Stimulated activated naive CD8-positive, alpha-beta T cell treated with anti-CD3 and anti-CD28 coated beads, Interleukin-15, Interleukin-2, amounts not matched to agents 100 ng/mL and 50 ng/mL, for 24 hours (primary cell): ENCODE data around the gene MGAT5B.

ENCODE experiments used
- H3K27ac Mint-ChIP-seq: one replicate; pipeline ENCODE4 v1.8.0; 2021; ENCODE audit warnings: mild to moderate bottlenecking, mixed read lengths
- H3K27me3 Mint-ChIP-seq: one replicate; pipeline ENCODE4 v1.8.0; 2021; ENCODE audit warnings: mixed read lengths
- H3K36me3 Mint-ChIP-seq: one replicate; pipeline ENCODE4 v1.8.0; 2021; ENCODE audit warnings: low read depth, mixed read lengths
- H3K4me1 Mint-ChIP-seq: one replicate; pipeline ENCODE4 v1.8.0; 2021; ENCODE audit warnings: low read depth, mixed read lengths
- H3K4me3 Mint-ChIP-seq: one replicate; pipeline ENCODE4 v1.8.0; 2021; ENCODE audit warnings: mild to moderate bottlenecking, mixed read lengths
- H3K9me3 Mint-ChIP-seq: one replicate; pipeline ENCODE4 v1.8.0; 2021; ENCODE audit warnings: mixed read lengths

The MGAT5B gene

DNA sequence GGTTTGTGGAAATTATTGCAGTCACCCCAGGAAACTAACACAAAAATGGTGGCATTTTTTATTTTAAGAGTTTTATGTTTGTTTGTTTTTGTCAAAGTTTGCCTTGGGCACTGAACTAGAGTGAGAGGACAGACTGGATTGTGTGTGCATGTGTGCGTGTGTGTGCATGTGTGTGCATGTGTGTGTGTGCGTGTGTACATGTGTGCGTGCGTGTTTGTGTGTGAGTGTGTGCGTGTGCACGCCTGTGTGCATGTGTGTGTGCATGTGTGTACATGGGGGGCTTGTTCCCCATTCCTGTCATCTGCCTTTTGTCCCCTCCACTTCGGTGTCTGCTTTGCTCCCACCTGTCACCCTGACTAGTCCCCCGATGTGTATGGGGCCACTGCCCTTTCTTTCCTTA, 32.5 kb downstream of the MGAT5B start:
- no peaks in the 10 kb centered on the region for H3K27me3 Mint-ChIP-seq

DNA sequence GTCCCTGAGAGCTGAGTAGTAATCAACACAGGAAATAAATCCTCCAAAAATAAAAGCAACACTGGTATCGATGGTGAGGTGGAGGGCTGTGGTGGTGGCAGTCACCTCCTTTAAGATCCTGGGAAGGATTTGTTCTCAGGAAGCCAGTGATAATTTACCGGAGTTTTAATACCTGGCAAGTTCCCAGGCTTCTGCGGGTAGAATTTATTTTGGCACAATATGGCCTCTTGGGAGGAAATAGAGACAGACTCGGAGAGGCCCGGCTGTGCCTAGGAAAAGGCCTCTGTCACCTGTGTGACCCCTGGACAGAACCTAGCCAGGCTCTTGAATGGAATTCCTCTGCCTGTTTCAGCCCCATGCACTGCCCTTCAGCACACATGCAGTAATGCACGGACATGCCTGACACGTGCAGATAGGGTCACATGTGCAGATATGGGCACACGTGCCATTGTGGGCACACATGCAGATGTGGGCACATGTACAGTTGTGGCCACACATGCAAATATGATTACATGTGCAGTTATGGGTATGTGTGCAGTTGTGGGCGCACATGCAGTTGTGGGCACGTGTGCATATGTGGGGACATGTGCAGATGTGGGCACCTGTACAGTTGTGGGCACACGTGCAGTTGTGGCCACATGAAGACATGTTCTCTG, 33.5 kb downstream of the MGAT5B start:
- no peaks in the 10 kb centered on the region for H3K4me1 Mint-ChIP-seq
- no peak overlapping the region for H3K27ac Mint-ChIP-seq
- H3K36me3 Mint-ChIP-seq, result no peaks in the 10 kb centered on the region
- H3K9me3 Mint-ChIP-seq, result no peaks in the 10 kb centered on the region
- no peak overlapping the region for H3K4me3 Mint-ChIP-seq
- no peaks in the 10 kb centered on the region for H3K27me3 Mint-ChIP-seq

More for the DNA sequence above, 32.5 kb downstream of the MGAT5B start:
- H3K27ac Mint-ChIP-seq, result no peak overlapping the region
- no peaks in the 10 kb centered on the region for H3K9me3 Mint-ChIP-seq
- H3K4me1 Mint-ChIP-seq, result no peaks in the 10 kb centered on the region
- H3K4me3 Mint-ChIP-seq, result no peak overlapping the region
- H3K36me3 Mint-ChIP-seq, result no peaks in the 10 kb centered on the region

DNA sequence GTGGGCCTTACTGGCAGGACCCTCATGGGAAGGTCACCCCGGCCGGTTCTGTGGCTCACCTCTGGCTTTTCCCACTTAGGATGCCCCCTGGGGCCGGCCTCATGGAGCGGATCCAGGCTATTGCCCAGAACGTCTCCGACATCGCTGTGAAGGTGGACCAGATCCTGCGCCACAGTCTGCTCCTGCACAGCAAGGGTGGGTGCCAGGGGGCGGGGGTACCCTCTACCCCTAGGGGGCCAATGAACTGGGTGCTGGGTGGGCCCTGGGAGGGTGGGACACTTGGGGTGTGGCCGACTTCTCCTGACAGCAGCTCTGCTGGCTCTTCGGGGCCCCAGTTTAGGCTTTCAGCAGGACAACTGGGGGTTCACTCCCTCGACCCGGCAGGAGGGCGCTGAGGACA, 34.3 kb downstream of the MGAT5B start:
- no peaks in the 10 kb centered on the region for H3K27me3 Mint-ChIP-seq
- H3K4me1 Mint-ChIP-seq, result no peaks in the 10 kb centered on the region
- no peak overlapping the region for H3K27ac Mint-ChIP-seq
- no peak overlapping the region for H3K4me3 Mint-ChIP-seq
- H3K9me3 Mint-ChIP-seq, result peaks cover under 1% of the 10 kb centered on the region
- no peaks in the 10 kb centered on the region for H3K36me3 Mint-ChIP-seq

DNA sequence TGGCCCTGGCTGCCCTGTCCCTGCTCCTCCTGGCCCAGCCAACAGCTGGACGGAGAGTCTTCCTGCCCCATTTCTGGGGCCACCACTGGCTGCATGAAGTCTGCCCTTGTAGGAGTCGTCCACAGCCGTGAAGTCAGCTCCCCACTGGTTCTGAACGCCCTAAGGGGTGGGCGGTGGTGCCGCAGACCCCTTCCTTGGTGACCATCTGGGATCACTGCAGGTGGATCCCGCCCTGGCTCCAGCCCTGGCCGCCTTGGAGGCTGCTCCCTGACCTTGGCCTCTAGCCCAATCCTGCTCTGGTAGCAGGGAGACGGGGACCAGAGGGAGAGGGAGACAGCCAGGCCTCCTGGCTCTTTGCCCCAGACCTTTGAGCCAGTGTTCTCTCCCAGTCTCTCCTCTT, 35.4 kb downstream of the MGAT5B start:
- no peaks in the 10 kb centered on the region for H3K4me1 Mint-ChIP-seq
- no peaks in the 10 kb centered on the region for H3K27me3 Mint-ChIP-seq
- H3K27ac Mint-ChIP-seq, result no peak overlapping the region
- H3K9me3 Mint-ChIP-seq, result peaks cover 4% of the 10 kb centered on the region
- H3K4me3 Mint-ChIP-seq, result no peak overlapping the region
- H3K36me3 Mint-ChIP-seq, result no peaks in the 10 kb centered on the region

DNA sequence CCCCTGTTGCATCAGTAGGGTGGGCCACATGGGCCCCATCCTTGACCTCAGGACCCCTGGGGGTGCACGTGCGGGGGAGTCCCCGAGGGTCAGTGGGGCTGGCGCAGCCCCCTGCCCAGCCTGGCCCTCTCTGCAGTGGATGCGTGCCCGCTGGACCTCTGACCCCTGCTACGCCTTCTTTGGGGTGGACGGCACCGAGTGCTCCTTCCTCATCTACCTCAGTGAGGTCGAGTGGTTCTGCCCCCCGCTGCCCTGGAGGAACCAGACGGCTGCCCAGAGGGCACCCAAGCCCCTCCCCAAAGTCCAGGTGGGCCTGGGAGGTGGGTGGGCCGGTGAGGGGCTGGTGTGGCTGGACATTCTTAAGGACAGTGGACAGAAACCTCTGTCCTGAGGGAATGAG, 35.9 kb downstream of the MGAT5B start:
- Mint-ChIP-seq H3K9me3 (peaks cover 4% of the 10 kb centered on the region), H3K27ac (no peak overlapping the region), H3K4me3 (no peak overlapping the region), H3K36me3 (no peaks in the 10 kb centered on the region), H3K4me1 (no peaks in the 10 kb centered on the region), H3K27me3 (no peaks in the 10 kb centered on the region)

DNA sequence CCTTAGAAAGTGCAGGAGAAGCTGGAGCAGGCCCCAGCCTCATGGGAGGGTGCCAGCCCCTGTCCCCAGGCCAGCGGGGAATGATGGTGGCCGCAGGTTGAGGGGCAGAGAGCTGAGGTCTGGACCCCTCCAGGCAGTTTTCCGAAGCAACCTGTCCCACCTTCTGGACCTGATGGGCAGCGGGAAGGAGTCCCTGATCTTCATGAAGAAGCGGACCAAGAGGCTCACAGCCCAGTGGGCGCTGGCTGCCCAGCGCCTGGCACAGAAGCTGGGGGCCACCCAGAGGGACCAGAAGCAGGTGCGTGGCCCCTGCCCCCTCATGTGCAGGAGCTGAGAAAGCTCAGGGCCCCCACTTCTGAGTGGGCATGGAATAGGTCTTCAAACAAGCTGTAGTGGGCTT, 36.8 kb downstream of the MGAT5B start:
- H3K27ac Mint-ChIP-seq, result no peak overlapping the region
- no peaks in the 10 kb centered on the region for H3K36me3 Mint-ChIP-seq
- no peaks in the 10 kb centered on the region for H3K4me1 Mint-ChIP-seq
- peaks cover 4% of the 10 kb centered on the region for H3K9me3 Mint-ChIP-seq
- no peak overlapping the region for H3K4me3 Mint-ChIP-seq
- no peaks in the 10 kb centered on the region for H3K27me3 Mint-ChIP-seq

DNA sequence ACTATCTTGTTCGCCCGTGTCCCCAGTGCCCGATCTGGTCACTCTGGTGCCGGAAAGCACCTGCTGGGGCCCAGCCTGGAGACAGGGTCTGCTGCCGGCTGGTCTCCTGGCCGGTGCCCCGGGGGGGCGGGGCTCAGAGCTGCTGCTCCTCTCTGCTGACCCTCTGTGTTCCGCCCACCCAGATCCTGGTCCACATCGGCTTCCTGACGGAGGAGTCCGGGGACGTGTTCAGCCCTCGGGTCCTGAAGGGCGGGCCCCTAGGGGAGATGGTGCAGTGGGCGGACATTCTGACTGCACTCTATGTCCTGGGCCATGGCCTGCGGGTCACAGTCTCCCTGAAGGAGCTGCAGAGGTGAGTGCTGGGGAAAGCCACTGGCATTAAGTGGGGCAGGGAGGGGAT, 37.6 kb downstream of the MGAT5B start:
- Mint-ChIP-seq H3K27me3 (peaks cover 3% of the 10 kb centered on the region), H3K36me3 (no peaks in the 10 kb centered on the region), H3K4me1 (no peaks in the 10 kb centered on the region)

DNA sequence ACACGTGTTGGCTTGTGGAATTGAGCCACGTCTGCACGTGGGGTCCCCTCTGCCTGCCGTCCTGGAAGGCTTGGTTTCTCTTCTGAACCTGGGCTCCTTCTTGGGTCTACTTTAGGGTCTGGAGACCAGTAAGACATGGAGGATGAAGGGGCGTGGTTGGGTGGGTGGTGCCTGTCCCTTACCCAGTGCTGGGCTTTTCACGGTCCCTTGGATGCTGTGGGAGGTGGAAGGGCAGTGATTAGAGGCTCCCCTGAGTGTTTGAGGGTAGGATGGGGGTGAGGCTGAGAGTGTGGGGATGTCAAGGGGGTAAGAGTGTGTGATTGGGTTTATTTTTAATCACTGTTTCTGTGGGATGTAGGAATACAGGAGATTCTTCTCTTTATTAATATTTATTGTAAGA, 38.3 kb downstream of the MGAT5B start:
- peaks cover 4% of the 10 kb centered on the region for H3K9me3 Mint-ChIP-seq
- H3K4me1 Mint-ChIP-seq, result no peaks in the 10 kb centered on the region

More for the DNA sequence above, 37.6 kb downstream of the MGAT5B start:
- Mint-ChIP-seq H3K9me3 (peaks cover 4% of the 10 kb centered on the region), H3K4me3 (no peak overlapping the region), H3K27ac (no peak overlapping the region)

DNA sequence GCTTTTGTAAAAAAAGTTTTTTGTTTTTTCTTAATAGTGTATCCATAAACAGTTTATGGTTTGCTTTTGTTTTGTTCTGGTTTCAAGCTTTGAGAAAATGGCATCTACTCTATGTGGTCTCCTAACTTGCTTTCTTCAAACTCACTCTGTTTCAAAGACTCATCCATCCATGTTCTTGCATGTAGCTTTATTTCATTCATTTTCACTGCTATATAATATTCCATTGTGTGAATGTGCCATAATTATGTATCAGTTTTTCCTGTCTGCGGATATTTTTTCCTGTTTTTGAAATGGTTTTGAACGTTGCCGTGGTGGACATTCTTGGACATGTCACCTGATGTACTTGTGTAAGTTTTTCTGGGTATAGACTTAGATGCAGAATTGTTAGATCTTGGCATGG, 39.1 kb downstream of the MGAT5B start:
- H3K27ac Mint-ChIP-seq, result no peak overlapping the region
- H3K27me3 Mint-ChIP-seq, result peaks cover 3% of the 10 kb centered on the region
- H3K4me1 Mint-ChIP-seq, result no peaks in the 10 kb centered on the region
- no peak overlapping the region for H3K4me3 Mint-ChIP-seq
- no peaks in the 10 kb centered on the region for H3K36me3 Mint-ChIP-seq
- peaks cover 4% of the 10 kb centered on the region for H3K9me3 Mint-ChIP-seq

More for the DNA sequence above, 38.3 kb downstream of the MGAT5B start:
- H3K27ac Mint-ChIP-seq, result no peak overlapping the region
- no peak overlapping the region for H3K4me3 Mint-ChIP-seq
- no peaks in the 10 kb centered on the region for H3K36me3 Mint-ChIP-seq
- peaks cover 3% of the 10 kb centered on the region for H3K27me3 Mint-ChIP-seq

DNA sequence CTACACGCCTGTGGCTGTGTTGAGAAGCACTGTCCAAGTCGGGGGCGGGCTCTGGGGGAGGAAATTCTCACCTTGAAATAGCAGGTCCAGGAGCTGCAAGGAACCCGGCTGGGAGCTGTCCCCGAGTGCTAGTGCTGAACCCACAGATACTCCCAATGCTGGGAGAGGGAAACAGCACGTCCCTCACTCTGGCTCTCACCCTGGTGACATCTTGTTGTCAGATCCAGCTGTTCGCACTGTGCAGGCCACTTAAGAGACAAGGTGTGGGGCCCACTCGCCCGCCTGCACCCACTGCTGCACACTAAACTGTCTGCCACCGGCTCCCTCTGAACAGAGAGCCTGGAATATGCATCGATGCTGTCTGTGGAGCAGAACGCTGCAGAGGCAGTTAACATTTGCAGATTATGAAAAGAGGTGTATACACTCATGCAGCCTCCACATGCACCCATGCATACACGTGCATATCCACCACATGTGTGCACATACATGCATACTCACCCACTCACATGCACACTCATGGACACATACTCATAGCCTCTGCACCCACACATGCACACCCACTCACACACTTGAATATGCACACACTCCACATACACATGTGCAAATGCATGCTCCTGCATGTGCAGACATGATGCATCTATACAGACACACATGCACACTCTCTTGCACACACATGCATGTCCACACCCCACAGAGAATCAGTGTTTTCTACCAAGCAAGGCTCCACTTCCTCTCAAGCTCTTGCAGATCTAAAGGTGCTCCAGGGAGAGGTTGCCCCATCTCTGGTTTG, 42.0 kb downstream of the MGAT5B start:
- H3K36me3 Mint-ChIP-seq, result no peaks in the 10 kb centered on the region
- H3K27ac Mint-ChIP-seq, result no peak overlapping the region
- H3K4me3 Mint-ChIP-seq, result no peak overlapping the region
- H3K9me3 Mint-ChIP-seq, result peaks cover 4% of the 10 kb centered on the region
- peaks cover 3% of the 10 kb centered on the region for H3K27me3 Mint-ChIP-seq
- no peaks in the 10 kb centered on the region for H3K4me1 Mint-ChIP-seq

DNA sequence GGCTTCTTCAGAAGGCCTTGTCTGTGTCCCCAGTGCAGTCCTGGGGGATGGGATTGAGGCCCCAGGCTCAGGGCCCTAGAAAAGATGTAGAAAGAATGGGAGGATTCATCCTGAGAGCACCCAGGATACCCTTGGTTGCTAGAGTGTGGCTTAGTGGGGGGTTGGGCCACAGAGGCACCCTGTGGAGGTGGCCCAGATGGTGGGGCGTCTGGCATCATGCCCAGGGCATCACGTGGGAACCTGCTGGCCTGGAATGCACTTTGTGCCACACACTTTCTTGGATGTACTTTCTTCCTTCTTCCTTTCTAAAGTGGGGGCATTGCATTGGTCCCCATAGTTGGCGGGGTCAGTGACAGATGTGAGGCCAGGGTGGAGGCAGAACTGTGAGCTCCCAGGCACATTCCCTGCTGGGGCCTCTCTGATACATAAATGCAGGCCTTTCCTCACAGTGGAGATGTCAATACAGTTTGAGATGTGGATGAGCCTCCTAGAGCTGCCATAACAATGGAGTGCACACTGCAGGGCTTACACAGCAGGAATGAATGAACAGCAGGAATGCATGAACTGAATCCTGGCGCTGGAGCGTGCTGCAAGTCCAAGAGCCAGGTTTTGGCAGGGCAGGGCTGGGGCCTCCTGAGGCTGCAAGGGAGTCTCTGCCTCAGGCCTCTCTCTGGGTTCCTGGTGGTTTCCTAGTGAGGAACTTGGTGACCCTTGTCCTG, 43.3 kb downstream of the MGAT5B start:
- H3K27me3 Mint-ChIP-seq, result peaks cover 3% of the 10 kb centered on the region
- no peak overlapping the region for H3K4me3 Mint-ChIP-seq

DNA sequence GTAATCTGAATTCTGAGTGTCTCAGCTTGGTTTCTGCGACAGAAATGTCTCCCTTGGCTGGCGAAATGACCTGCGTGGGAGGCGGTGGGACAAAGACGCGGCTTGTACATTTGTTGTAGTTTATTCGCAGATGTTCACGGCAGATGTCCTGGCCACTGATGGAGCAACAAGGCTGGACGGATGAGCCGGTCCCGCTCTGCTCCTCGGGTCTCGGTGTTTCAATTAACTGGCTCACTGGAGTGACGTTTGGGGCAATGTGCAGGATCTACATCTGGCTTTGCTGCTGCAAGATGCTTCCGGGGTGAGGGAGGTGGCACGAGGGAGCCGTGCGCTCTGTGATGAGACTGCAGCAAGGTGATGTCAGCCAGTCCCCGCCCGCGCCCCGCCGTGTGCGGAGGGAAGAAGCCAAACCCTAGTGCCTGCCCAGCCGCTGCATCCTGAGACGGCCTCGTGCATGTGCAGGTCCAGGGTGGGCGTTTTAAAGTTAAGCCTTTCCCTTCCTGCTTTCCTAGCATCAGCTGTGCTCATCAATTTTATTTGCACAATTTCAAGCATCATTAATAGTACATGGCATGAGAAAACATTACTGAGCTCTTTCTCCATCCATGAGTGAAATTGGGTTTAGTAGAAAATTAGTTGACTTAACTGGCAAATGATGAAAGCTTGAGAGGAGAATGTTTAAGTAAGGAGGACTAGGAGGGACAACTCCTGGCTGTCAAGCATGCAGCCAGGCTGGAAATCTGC, 44.4 kb downstream of the MGAT5B start:
- Mint-ChIP-seq H3K9me3 (peaks cover 2% of the 10 kb centered on the region), H3K27ac (no peak overlapping the region), H3K4me3 (no peak overlapping the region), H3K36me3 (no peaks in the 10 kb centered on the region), H3K27me3 (peaks cover 3% of the 10 kb centered on the region), H3K4me1 (no peaks in the 10 kb centered on the region)

More for the DNA sequence above, 43.3 kb downstream of the MGAT5B start:
- Mint-ChIP-seq H3K4me1 (no peaks in the 10 kb centered on the region), H3K9me3 (peaks cover 4% of the 10 kb centered on the region), H3K36me3 (no peaks in the 10 kb centered on the region), H3K27ac (no peak overlapping the region)

DNA sequence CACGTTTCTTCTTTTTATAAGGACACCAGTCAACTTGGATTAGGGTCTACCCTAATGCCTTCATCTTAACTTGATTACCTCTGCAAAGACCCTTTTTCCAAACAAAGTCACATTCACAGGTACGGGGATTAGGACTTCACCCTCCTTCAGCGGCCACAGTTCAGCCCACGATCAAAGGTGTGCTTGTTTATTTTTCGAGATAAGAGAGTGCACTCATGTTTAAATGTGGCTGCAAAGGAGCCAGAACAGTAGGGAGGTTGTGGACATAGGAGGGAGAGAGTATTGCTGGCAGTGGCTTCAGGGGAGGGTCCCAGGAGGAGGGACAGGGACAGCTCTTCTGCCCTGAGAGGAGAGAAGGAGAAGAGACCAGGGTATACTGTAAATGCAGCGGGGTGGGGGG, 46.7 kb downstream of the MGAT5B start:
- Mint-ChIP-seq H3K4me1 (no peaks in the 10 kb centered on the region), H3K9me3 (no peaks in the 10 kb centered on the region), H3K36me3 (no peaks in the 10 kb centered on the region), H3K27me3 (peaks cover 3% of the 10 kb centered on the region), H3K4me3 (no peak overlapping the region), H3K27ac (no peak overlapping the region)

DNA sequence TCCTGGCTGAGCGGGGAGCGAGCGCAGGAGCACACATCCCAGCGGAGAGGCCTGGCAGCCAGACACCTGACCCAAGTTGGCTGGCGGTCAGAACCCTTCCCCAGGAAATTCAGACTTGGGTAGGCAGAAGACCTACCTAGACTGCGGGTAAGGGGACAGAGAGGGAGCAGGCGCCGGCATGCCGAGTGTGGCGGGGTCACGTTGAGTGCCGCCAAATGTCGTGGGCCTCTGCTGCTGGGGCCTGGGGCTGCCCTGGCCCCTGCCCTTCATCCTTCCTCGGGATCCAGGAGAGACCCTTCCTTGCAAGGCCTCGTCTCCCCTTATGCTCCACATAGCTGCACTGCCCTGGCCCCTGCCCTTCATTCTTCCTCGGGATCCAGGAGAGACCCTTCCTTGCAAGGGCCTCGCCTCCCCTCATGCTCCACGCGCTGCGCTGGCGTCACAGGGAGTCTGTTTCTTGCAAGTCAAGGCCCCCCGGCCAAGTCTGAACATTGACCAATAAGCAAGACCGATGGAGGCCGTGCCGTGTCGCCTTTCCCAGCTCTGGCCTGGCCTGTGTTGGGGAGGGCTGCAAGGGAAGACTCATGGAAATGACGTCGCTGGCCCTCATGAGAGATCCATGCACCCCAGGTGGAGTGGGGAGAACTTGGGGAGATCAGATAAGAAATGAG, 47.8 kb downstream of the MGAT5B start:
- no peak overlapping the region for H3K4me3 Mint-ChIP-seq
- no peaks in the 10 kb centered on the region for H3K9me3 Mint-ChIP-seq
- H3K36me3 Mint-ChIP-seq, result no peaks in the 10 kb centered on the region
- peaks cover 4% of the 10 kb centered on the region for H3K27me3 Mint-ChIP-seq
- H3K4me1 Mint-ChIP-seq, result no peaks in the 10 kb centered on the region
- H3K27ac Mint-ChIP-seq, result no peak overlapping the region
